HepG2 (cell line): ENCODE results near the gene ZNF223. TPM values are rescaled to one million over a fixed set of nuclear protein-coding genes. Genes with fewer than 3 reads are reported as not detected.

ENCODE experiments used
- CEBPB ChIP-seq: IDR thresholded peaks from 2 replicates; pipeline ENCODE4 v1.6.1; 2011; ENCODE audit warnings: low read depth, low read length, improper control_type of control experiment, borderline replicate concordance
- HNRNPK ChIP-seq: fragments of 200-400 bp; formaldehyde crosslinking; IDR thresholded peaks from 2 replicates; pipeline ENCODE4 v1.6.1; 2018; ENCODE audit warnings: low read length, low read depth, moderate library complexity, mild to moderate bottlenecking; ENCODE audit not compliant: poor library complexity, severe bottlenecking
- KLF13 ChIP-seq: sonication (generic); formaldehyde crosslinking; IDR thresholded peaks from 2 replicates; pipeline ENCODE4 v1.4.0; 2020; ENCODE audit warnings: mild to moderate bottlenecking, missing genetic modification reagents
- MEIS1 ChIP-seq: sonication (generic); formaldehyde crosslinking; IDR thresholded peaks from 2 replicates; pipeline ENCODE4 v1.9.0; 2021; ENCODE audit warnings: mild to moderate bottlenecking, missing genetic modification reagents, moderate library complexity, borderline replicate concordance
- NFIB ChIP-seq: sonication (generic); formaldehyde crosslinking; IDR thresholded peaks from 2 replicates; pipeline ENCODE4 v1.9.0; 2021; ENCODE audit warnings: missing genetic modification reagents, mild to moderate bottlenecking, borderline replicate concordance
- RFXAP ChIP-seq: sonication (generic); formaldehyde crosslinking; IDR thresholded peaks from 2 replicates; pipeline ENCODE4 v1.4.0; 2020; ENCODE audit warnings: missing genetic modification reagents, borderline replicate concordance
- ZFP62 ChIP-seq: sonication (generic); formaldehyde crosslinking; IDR thresholded peaks from 2 replicates; pipeline ENCODE4 v1.4.0; 2020; ENCODE audit warnings: missing genetic modification reagents
- polyA plus RNA-seq, 8 experiments: library from polyadenylated mRNA; depleted of rRNA in 3 of 8; stranded (reverse) in 7 of 8; unstranded in 1 of 8; fragments of >200 nt; fragmentation: Illumina TruSeq in 4 of 8; extraction: Trizol in 4 of 8; gene quantifications; 2 replicates each; pipeline versions ENCODE4 v1.2.1 to v1.2.3, GENCODE V29; 2011 to 2016; ENCODE audit warnings: low read depth in 4 of 8, missing spikeins in 1 of 8, mixed read lengths in 1 of 8; ENCODE audit not compliant: insufficient read depth in 1 of 8
- total RNA-seq, 5 experiments: library from RNA; depleted of rRNA; stranded (reverse); fragments of >200 nt; fragmentation: Illumina TruSeq; extraction: Trizol; gene quantifications; 2 replicates each; pipeline ENCODE4 v1.2.3, GENCODE V29; 2016; ENCODE audit warnings: low read depth in 1 of 5
- TF ChIP-seq, protein P1 (sequence below): sonication (generic); formaldehyde crosslinking; conservative IDR thresholded peaks from 2 replicates; pipeline ENCODE4 v1.4.0; 2020; ENCODE audit warnings: mild to moderate bottlenecking, missing genetic modification reagents, moderate library complexity
- TF ChIP-seq, protein P2 (sequence below): IDR thresholded peaks from 2 replicates; pipeline ENCODE4 v1.6.1; 2016; ENCODE audit warnings: control low read depth
- TF ChIP-seq, protein P3 (sequence below): sonication (generic); formaldehyde crosslinking; IDR thresholded peaks from 2 replicates; pipeline ENCODE4 v1.5.1; 2020; ENCODE audit warnings: missing genetic modification reagents, mild to moderate bottlenecking, borderline replicate concordance
- TF ChIP-seq, protein P4 (sequence below): sonication (generic); formaldehyde crosslinking; IDR thresholded peaks from 2 replicates; pipeline ENCODE4 v1.5.0; 2020; ENCODE audit warnings: missing genetic modification reagents, mild to moderate bottlenecking, borderline replicate concordance
- TF ChIP-seq, protein P5 (sequence below): sonication (generic); formaldehyde crosslinking; IDR thresholded peaks from 2 replicates; pipeline ENCODE4 v1.5.0; 2020; ENCODE audit warnings: missing genetic modification reagents
- TF ChIP-seq, protein P6 (sequence below): sonication (generic); formaldehyde crosslinking; conservative IDR thresholded peaks from 2 replicates; pipeline ENCODE4 v1.5.0; 2020; ENCODE audit warnings: missing genetic modification reagents

Gene ZNF223
- total and polyA plus RNA-seq, 2 of the 13 experiments (the other 11 are each of a cell fraction or from before 2014, with no cell fraction given): 2.0 to 4.8 TPM

DNA sequence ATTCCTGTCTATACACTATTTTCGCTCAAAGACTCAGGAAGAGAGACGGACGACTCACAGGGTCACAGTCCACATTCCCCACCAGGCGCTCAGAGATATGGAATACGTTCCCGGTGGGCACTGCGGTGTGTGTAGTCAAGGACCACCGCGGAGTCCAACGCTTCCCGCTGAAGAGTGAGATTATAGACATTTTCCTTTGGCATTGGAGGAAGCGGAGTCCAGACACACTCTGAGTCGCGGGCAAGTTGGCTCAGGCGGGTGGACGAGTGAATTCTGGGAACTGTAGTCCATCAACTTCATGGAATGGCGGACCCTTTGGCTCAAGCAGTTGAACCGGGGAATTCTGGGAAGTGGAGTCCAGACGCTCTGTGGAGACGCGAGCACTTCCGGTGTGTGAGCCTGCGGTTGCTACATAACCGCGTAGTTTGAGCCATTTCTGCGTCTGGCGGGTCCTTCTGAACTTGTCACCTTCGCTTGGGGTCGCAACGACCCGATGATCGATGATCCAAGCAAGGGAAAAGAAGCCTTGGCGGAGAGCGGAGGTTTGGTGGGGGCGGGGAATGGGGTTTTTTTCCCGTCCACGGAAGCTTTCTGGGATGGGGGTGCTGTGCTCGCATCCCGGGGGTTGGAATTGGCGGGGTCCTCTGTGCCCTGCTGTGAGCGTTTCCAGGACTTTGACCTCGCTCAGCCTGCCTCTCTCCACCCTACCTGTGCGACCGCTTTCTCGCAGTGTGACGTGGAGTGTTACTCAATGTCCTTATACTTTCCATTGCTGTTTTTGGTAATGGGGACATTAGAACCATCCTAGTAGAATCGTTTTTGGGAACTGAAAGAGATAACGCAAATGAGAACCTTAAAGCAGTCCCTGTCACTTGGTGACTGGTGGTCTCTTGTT is 49.0 kb upstream of the ZNF223 start, which contains the start of gene ZNF230 (continued):
- TF ChIP-seq, protein P1, sequence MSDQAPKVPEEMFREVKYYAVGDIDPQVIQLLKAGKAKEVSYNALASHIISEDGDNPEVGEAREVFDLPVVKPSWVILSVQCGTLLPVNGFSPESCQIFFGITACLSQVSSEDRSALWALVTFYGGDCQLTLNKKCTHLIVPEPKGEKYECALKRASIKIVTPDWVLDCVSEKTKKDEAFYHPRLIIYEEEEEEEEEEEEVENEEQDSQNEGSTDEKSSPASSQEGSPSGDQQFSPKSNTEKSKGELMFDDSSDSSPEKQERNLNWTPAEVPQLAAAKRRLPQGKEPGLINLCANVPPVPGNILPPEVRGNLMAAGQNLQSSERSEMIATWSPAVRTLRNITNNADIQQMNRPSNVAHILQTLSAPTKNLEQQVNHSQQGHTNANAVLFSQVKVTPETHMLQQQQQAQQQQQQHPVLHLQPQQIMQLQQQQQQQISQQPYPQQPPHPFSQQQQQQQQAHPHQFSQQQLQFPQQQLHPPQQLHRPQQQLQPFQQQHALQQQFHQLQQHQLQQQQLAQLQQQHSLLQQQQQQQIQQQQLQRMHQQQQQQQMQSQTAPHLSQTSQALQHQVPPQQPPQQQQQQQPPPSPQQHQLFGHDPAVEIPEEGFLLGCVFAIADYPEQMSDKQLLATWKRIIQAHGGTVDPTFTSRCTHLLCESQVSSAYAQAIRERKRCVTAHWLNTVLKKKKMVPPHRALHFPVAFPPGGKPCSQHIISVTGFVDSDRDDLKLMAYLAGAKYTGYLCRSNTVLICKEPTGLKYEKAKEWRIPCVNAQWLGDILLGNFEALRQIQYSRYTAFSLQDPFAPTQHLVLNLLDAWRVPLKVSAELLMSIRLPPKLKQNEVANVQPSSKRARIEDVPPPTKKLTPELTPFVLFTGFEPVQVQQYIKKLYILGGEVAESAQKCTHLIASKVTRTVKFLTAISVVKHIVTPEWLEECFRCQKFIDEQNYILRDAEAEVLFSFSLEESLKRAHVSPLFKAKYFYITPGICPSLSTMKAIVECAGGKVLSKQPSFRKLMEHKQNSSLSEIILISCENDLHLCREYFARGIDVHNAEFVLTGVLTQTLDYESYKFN: 0 out of 2 replicates have a peak, but pooled peaks have one; percentile 23
- TF ChIP-seq ZFP62 (CRISPR knock-in tag) (peak; percentile 36; the same call in 1 of the 2 replicates), CEBPB (peak; percentile 92), MEIS1 (CRISPR knock-in tag) (peak; percentile 77), RFXAP (CRISPR knock-in tag) (0 out of 2 replicates have a peak, but pooled peaks have one; percentile 35), NFIB (CRISPR knock-in tag) (no peak), KLF13 (CRISPR knock-in tag) (no peak), HNRNPK (no peak)
- TF ChIP-seq, protein P2, sequence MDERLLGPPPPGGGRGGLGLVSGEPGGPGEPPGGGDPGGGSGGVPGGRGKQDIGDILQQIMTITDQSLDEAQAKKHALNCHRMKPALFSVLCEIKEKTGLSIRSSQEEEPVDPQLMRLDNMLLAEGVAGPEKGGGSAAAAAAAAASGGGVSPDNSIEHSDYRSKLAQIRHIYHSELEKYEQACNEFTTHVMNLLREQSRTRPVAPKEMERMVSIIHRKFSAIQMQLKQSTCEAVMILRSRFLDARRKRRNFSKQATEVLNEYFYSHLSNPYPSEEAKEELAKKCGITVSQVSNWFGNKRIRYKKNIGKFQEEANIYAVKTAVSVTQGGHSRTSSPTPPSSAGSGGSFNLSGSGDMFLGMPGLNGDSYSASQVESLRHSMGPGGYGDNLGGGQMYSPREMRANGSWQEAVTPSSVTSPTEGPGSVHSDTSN (CRISPR knock-in tag): no peak
- TF ChIP-seq, protein P3, sequence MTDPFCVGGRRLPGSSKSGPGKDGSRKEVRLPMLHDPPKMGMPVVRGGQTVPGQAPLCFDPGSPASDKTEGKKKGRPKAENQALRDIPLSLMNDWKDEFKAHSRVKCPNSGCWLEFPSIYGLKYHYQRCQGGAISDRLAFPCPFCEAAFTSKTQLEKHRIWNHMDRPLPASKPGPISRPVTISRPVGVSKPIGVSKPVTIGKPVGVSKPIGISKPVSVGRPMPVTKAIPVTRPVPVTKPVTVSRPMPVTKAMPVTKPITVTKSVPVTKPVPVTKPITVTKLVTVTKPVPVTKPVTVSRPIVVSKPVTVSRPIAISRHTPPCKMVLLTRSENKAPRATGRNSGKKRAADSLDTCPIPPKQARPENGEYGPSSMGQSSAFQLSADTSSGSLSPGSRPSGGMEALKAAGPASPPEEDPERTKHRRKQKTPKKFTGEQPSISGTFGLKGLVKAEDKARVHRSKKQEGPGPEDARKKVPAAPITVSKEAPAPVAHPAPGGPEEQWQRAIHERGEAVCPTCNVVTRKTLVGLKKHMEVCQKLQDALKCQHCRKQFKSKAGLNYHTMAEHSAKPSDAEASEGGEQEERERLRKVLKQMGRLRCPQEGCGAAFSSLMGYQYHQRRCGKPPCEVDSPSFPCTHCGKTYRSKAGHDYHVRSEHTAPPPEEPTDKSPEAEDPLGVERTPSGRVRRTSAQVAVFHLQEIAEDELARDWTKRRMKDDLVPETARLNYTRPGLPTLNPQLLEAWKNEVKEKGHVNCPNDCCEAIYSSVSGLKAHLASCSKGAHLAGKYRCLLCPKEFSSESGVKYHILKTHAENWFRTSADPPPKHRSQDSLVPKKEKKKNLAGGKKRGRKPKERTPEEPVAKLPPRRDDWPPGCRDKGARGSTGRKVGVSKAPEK (CRISPR knock-in tag): no peak
- TF ChIP-seq, protein P4, sequence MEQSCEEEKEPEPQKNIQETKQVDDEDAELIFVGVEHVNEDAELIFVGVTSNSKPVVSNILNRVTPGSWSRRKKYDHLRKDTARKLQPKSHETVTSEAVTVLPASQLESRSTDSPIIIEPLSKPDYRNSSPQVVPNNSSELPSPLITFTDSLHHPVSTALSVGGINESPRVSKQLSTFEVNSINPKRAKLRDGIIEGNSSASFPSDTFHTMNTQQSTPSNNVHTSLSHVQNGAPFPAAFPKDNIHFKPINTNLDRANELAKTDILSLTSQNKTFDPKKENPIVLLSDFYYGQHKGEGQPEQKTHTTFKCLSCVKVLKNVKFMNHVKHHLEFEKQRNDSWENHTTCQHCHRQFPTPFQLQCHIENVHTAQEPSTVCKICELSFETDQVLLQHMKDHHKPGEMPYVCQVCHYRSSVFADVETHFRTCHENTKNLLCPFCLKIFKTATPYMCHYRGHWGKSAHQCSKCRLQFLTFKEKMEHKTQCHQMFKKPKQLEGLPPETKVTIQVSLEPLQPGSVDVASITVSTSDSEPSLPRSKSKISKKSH (CRISPR knock-in tag): peak; percentile 40; the same call in 1 of the 2 replicates
- TF ChIP-seq, protein P5, sequence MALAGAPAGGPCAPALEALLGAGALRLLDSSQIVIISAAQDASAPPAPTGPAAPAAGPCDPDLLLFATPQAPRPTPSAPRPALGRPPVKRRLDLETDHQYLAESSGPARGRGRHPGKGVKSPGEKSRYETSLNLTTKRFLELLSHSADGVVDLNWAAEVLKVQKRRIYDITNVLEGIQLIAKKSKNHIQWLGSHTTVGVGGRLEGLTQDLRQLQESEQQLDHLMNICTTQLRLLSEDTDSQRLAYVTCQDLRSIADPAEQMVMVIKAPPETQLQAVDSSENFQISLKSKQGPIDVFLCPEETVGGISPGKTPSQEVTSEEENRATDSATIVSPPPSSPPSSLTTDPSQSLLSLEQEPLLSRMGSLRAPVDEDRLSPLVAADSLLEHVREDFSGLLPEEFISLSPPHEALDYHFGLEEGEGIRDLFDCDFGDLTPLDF: peak; percentile 58
- TF ChIP-seq, protein P6, sequence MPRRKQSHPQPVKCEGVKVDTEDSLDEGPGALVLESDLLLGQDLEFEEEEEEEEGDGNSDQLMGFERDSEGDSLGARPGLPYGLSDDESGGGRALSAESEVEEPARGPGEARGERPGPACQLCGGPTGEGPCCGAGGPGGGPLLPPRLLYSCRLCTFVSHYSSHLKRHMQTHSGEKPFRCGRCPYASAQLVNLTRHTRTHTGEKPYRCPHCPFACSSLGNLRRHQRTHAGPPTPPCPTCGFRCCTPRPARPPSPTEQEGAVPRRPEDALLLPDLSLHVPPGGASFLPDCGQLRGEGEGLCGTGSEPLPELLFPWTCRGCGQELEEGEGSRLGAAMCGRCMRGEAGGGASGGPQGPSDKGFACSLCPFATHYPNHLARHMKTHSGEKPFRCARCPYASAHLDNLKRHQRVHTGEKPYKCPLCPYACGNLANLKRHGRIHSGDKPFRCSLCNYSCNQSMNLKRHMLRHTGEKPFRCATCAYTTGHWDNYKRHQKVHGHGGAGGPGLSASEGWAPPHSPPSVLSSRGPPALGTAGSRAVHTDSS (CRISPR knock-in tag): 0 out of 2 replicates have a peak, but pooled peaks have one; percentile 59
